Esophagus muscularis mucosa (tissue), 4 donors: Measurements from ENCODE around the gene GRHL1.

Source experiments
- CTCF ChIP-seq, 3 experiments: fragments of 200-600 bp in 2 of 3; fragments of 450-650 bp in 1 of 3; sonication (generic) in 2 of 3; IDR thresholded peaks; one replicate each; pipeline ENCODE4 v1.5.1; 2017 to 2019; ENCODE audit warnings: antibody characterized with exemption in 3 of 3, mild to moderate bottlenecking in 2 of 3, moderate library complexity in 1 of 3
- EP300 ChIP-seq: sonication (generic); formaldehyde crosslinking; IDR thresholded peaks from one replicate; pipeline ENCODE4 v1.6.1; 2017; ENCODE audit warnings: antibody characterized with exemption
- POLR2A ChIP-seq: fragments of 450-650 bp; IDR thresholded peaks from one replicate; pipeline ENCODE4 v1.6.1; 2017; ENCODE audit warnings: antibody characterized with exemption, moderate library complexity, mild to moderate bottlenecking, low read depth

- TF ChIP-seq EP300 (no peak), CTCF (IDR thresholded peaks at IDR 0.05) (no peak), POLR2A (no peak)
Observed at GRCh38 chr2:10046931-10047330, 95.4 kb downstream of the GRHL1 start.
